ENCODE results near the gene ERCC4. TPM values are rescaled to one million over a fixed set of nuclear protein-coding genes. Genes with fewer than 3 reads are reported as not detected.

Gene ERCC4
- total and polyA plus RNA-seq, 2 donors (not counting 1 experiment from before 2014, with no cell fraction given) = 5.9 to 10.6 TPM

- no peaks in the 10 kb centered on the region for H4K20me1 ChIP-seq (ENCODE audit: control insufficient read depth, extremely low read depth, insufficient read depth, low read length)
- H2AFZ ChIP-seq (ENCODE audit: low read length) = no peak overlapping the region
- H3K27me3 ChIP-seq (ENCODE audit: control insufficient read depth, insufficient read depth, low read length) = no peaks in the 10 kb centered on the region
- H3K9ac ChIP-seq (ENCODE audit: insufficient read depth, low read length) = no peak overlapping the region
- H3K4me1 ChIP-seq (ENCODE audit: control insufficient read depth, extremely low read depth, insufficient read depth, low read length) = peaks cover 2% of the 10 kb centered on the region
- H3K27ac ChIP-seq (ENCODE audit: insufficient read depth, low read length) = no peak overlapping the region
- no peaks in the 10 kb centered on the region for H3K79me2 ChIP-seq (ENCODE audit: control insufficient read depth, insufficient read depth, low read length)
- H3K36me3 ChIP-seq (ENCODE audit: control insufficient read depth, insufficient read depth, low read length) = peaks cover 3% of the 10 kb centered on the region
- DNase-seq (ENCODE audit: low read depth in 2 of 2) = no peak
- H3K4me3 ChIP-seq (replicated peaks in 1 of 4; ENCODE audit: control extremely low read depth in 1 of 4, insufficient read depth in 1 of 4, low read depth in 3 of 4, low read length in 4 of 4) = no peak overlapping the region
- no peak for TF ChIP-seq CTCF (conservative IDR thresholded peaks at IDR 0.05 in 1 of 2, IDR thresholded peaks at IDR 0.05 in 1 of 2; ENCODE audit: low read depth in 1 of 2, low read length in 2 of 2)
- TF ChIP-seq EZH2 (IDR thresholded peaks at IDR 0.05; ENCODE audit: low read length, missing control alignments) = no peak
- H3K4me2 ChIP-seq (ENCODE audit: extremely low read depth, insufficient read depth, low read length) = no peak overlapping the region
- no peaks in the 10 kb centered on the region for H3K9me3 ChIP-seq (ENCODE audit: control insufficient read depth, insufficient read depth, low read depth, low read length)
These were observed 6.9 kb downstream of the ERCC4 start for GRCh38 chr16:13926891-13927290.

GRCh38 chr16:13928646-13929045 is 8.7 kb downstream of the ERCC4 start:
- Histone ChIP-seq H3K27ac (ENCODE audit: insufficient read depth, low read length) (no peak overlapping the region), H3K4me3 (replicated peaks in 1 of 4; ENCODE audit: control extremely low read depth in 1 of 4, insufficient read depth in 1 of 4, low read depth in 3 of 4, low read length in 4 of 4) (no peak overlapping the region), H3K27me3 (ENCODE audit: control insufficient read depth, insufficient read depth, low read length) (no peaks in the 10 kb centered on the region), H3K9me3 (ENCODE audit: control insufficient read depth, insufficient read depth, low read depth, low read length) (no peaks in the 10 kb centered on the region), H3K9ac (ENCODE audit: insufficient read depth, low read length) (no peak overlapping the region), H2AFZ (ENCODE audit: low read length) (no peak overlapping the region), H4K20me1 (ENCODE audit: control insufficient read depth, extremely low read depth, insufficient read depth, low read length) (no peaks in the 10 kb centered on the region), H3K79me2 (ENCODE audit: control insufficient read depth, insufficient read depth, low read length) (no peaks in the 10 kb centered on the region), H3K36me3 (ENCODE audit: control insufficient read depth, insufficient read depth, low read length) (peaks cover 2% of the 10 kb centered on the region), H3K4me1 (ENCODE audit: control insufficient read depth, extremely low read depth, insufficient read depth, low read length) (peaks cover 2% of the 10 kb centered on the region), H3K4me2 (ENCODE audit: extremely low read depth, insufficient read depth, low read length) (no peak overlapping the region)
- no peak for TF ChIP-seq EZH2 (IDR thresholded peaks at IDR 0.05; ENCODE audit: low read length, missing control alignments)
- no peak for DNase-seq (ENCODE audit: low read depth in 2 of 2)

GRCh38 chr16:13931845-13932244 is 11.9 kb downstream of the ERCC4 start:
- Histone ChIP-seq H3K9ac (ENCODE audit: insufficient read depth, low read length) (no peak overlapping the region), H3K9me3 (ENCODE audit: control insufficient read depth, insufficient read depth, low read depth, low read length) (no peaks in the 10 kb centered on the region), H4K20me1 (ENCODE audit: control insufficient read depth, extremely low read depth, insufficient read depth, low read length) (no peaks in the 10 kb centered on the region), H3K4me2 (ENCODE audit: extremely low read depth, insufficient read depth, low read length) (no peak overlapping the region), H2AFZ (ENCODE audit: low read length) (no peak overlapping the region), H3K36me3 (ENCODE audit: control insufficient read depth, insufficient read depth, low read length) (peaks cover 2% of the 10 kb centered on the region), H3K79me2 (ENCODE audit: control insufficient read depth, insufficient read depth, low read length) (no peaks in the 10 kb centered on the region), H3K27me3 (ENCODE audit: control insufficient read depth, insufficient read depth, low read length) (no peaks in the 10 kb centered on the region), H3K27ac (ENCODE audit: insufficient read depth, low read length) (no peak overlapping the region), H3K4me1 (ENCODE audit: control insufficient read depth, extremely low read depth, insufficient read depth, low read length) (peaks cover 3% of the 10 kb centered on the region), H3K4me3 (replicated peaks in 1 of 4; ENCODE audit: control extremely low read depth in 1 of 4, insufficient read depth in 1 of 4, low read depth in 3 of 4, low read length in 4 of 4) (no peak overlapping the region)
- TF ChIP-seq CTCF (conservative IDR thresholded peaks at IDR 0.05 in 1 of 2, IDR thresholded peaks at IDR 0.05 in 1 of 2; ENCODE audit: low read depth in 1 of 2, low read length in 2 of 2) (no peak), EZH2 (IDR thresholded peaks at IDR 0.05; ENCODE audit: low read length, missing control alignments) (no peak)
- DNase-seq (ENCODE audit: low read depth in 2 of 2) = no peak
